Neural progenitor cell (in vitro differentiated cells): ENCODE measurements around the gene FMNL2.

Experiments used
- CTCF ChIP-seq: fragments of 200-600 bp; sonication (generic); IDR thresholded peaks from 2 replicates; pipeline ENCODE4 v1.5.1; 2017; ENCODE audit warnings: antibody characterized with exemption, mild to moderate bottlenecking
- EZH2phosphoT487 ChIP-seq: fragments of 200-600 bp; sonication (generic); IDR thresholded peaks from 2 replicates; pipeline ENCODE4 v1.6.1; 2017; ENCODE audit warnings: antibody characterized with exemption

- TF ChIP-seq CTCF (no peak), EZH2phosphoT487 (no peak)
Measured at GRCh38 chr2:152518034-152518433, 183.1 kb downstream of the FMNL2 start.
